ENCODE results near the gene MARK3. TPM values are rescaled to one million over a fixed set of nuclear protein-coding genes. Genes with fewer than 3 reads are reported as not detected.

MARK3 gene
- total and polyA plus RNA-seq, 2 of the 13 experiments (the other 11 are each of a cell fraction or from before 2014, with no cell fraction given): 47.7 to 56.6 TPM

GRCh38 chr14:103549361-103550311, 164.4 kb downstream of the MARK3 start (continued):
- no peak for TF ChIP-seq ZNF431 (CRISPR knock-in tag; IDR thresholded peaks at IDR 0.05; ENCODE audit: borderline replicate concordance, low read depth)
- TF ChIP-seq REXO4 (CRISPR knock-in tag; IDR thresholded peaks at IDR 0.05; ENCODE audit: borderline replicate concordance): no peak
- TF ChIP-seq ZNF276 (CRISPR knock-in tag; IDR thresholded peaks at IDR 0.05; ENCODE audit: low read depth): no peak
- no peak for TF ChIP-seq ZNF234 (CRISPR knock-in tag; conservative IDR thresholded peaks at IDR 0.05)
- TF ChIP-seq DBP (CRISPR knock-in tag; IDR thresholded peaks at IDR 0.05; ENCODE audit: not compliant biosample characterization): no peak
- no peak for TF ChIP-seq EZH2 (conservative IDR thresholded peaks at IDR 0.05; ENCODE audit: low read depth, low read length)
- TF ChIP-seq SMAD9 (CRISPR knock-in tag; IDR thresholded peaks at IDR 0.05): no peak
- TF ChIP-seq ATF5 (CRISPR knock-in tag; IDR thresholded peaks at IDR 0.05; ENCODE audit: low read depth): no peak
- no peak for TF ChIP-seq PREB (CRISPR knock-in tag; IDR thresholded peaks at IDR 0.05)
- TF ChIP-seq IRF9 (CRISPR knock-in tag; IDR thresholded peaks at IDR 0.05; ENCODE audit: borderline replicate concordance): no peak
- TF ChIP-seq ZNF770 (CRISPR knock-in tag; IDR thresholded peaks at IDR 0.05): peak; percentile 75
- TF ChIP-seq ZFP36L2 (CRISPR knock-in tag; IDR thresholded peaks at IDR 0.05): 0 out of 2 replicates have a peak, but pooled peaks have one; percentile 18
- TF ChIP-seq FIP1L1 (IDR thresholded peaks at IDR 0.05; ENCODE audit: borderline replicate concordance, insufficient read depth, low read depth, low read length): no peak
- no peak for TF ChIP-seq ZNF724P (CRISPR knock-in tag; IDR thresholded peaks at IDR 0.05; ENCODE audit: borderline replicate concordance)
- no peak for TF ChIP-seq ZNF678 (CRISPR knock-in tag; IDR thresholded peaks at IDR 0.05)
- TF ChIP-seq ZNF510 (CRISPR knock-in tag; IDR thresholded peaks at IDR 0.05; ENCODE audit: low read depth): 0 out of 2 replicates have a peak, but pooled peaks have one; percentile 34
- TF ChIP-seq ZSCAN21 (CRISPR knock-in tag; IDR thresholded peaks at IDR 0.05; ENCODE audit: borderline replicate concordance): no peak; the same call in 1 of the 2 replicates
- 0 out of 2 replicates have a peak, but pooled peaks have one; percentile 7 for TF ChIP-seq NFKB2 (CRISPR knock-in tag; IDR thresholded peaks at IDR 0.05; ENCODE audit: borderline replicate concordance)
- no peak for TF ChIP-seq LCORL (IDR thresholded peaks at IDR 0.05)
- 0 out of 2 replicates have a peak, but pooled peaks have one; percentile 53 for TF ChIP-seq LCORL (CRISPR knock-in tag; IDR thresholded peaks at IDR 0.05)
